IMR-90 (cell line): Measurements from ENCODE around the gene PRELID3B. TPM values are rescaled to one million over a fixed set of nuclear protein-coding genes. Genes with fewer than 3 reads are reported as not detected.

Source experiments
- ATAC-seq: fragments of 200-7000 bp; cut with Tn5 transposase; 2 replicates; pipeline ENCODE4 v1.9.1; 2020; ENCODE audit warnings: low read depth, mild to moderate bottlenecking, moderate library complexity
- BruUV-seq: library from RNA; stranded (reverse); fragments of 400-500 nt; replicated peaks from 2 replicates; lab custom pipeline; 2021; lab: Mats Ljungman, UMichigan
- CTCF ChIA-PET: fragments of 300-600 bp; formaldehyde crosslinking; extraction: SDS; loops from one replicate; lab custom pipeline; 2021; ENCODE audit warnings: antibody characterized with exemption; lab: Yijun Ruan, JAX
- POLR2A ChIA-PET: fragments of 300-600 bp; sonication (Branson Sonifier 250); formaldehyde crosslinking; loops from one replicate; lab custom pipeline; 2022; ENCODE audit warnings: antibody characterized with exemption; ENCODE audit not compliant: unreplicated experiment; lab: Charles Lee
- DNase-seq: peaks from one replicate; pipeline ENCODE4 v3.0.0; 2013
- H2AFZ ChIP-seq: replicated peaks from 2 replicates; pipeline ENCODE3; 2013; ENCODE audit warnings: low read length, mild to moderate bottlenecking; ENCODE audit not compliant: poor library complexity
- H2AK5ac ChIP-seq: 2 replicates; pipeline ENCODE4 v1.6.1; 2013; ENCODE audit warnings: low read depth, low read length, inconsistent platforms
- H2AK9ac ChIP-seq: replicated peaks from 2 replicates; pipeline ENCODE3; 2013; ENCODE audit warnings: mild to moderate bottlenecking, low read depth, low read length, moderate library complexity; ENCODE audit not compliant: poor library complexity
- H2BK120ac ChIP-seq: 2 replicates; pipeline ENCODE4 v1.6.1; 2013; ENCODE audit warnings: low read depth, low read length, inconsistent platforms
- H2BK15ac ChIP-seq: 3 replicates; pipeline ENCODE4 v1.6.1; 2013; ENCODE audit warnings: low read depth, low read length, inconsistent platforms
- H2BK20ac ChIP-seq: 2 replicates; pipeline ENCODE4 v1.6.1; 2013; ENCODE audit warnings: low read depth, mild to moderate bottlenecking, inconsistent platforms, low read length, moderate library complexity
- H2BK5ac ChIP-seq: 2 replicates; pipeline ENCODE4 v1.6.1; 2013; ENCODE audit warnings: mild to moderate bottlenecking, low read depth, low read length, inconsistent platforms; ENCODE audit not compliant: poor library complexity, severe bottlenecking
- H3K14ac ChIP-seq: replicated peaks from 2 replicates; pipeline ENCODE4 v1.6.1; 2013; ENCODE audit warnings: low read depth, low read length, inconsistent platforms
- H3K18ac ChIP-seq: 2 replicates; pipeline ENCODE4 v1.6.1; 2013; ENCODE audit warnings: low read depth, low read length, control low read depth
- H3K23ac ChIP-seq: 2 replicates; pipeline ENCODE4 v1.6.1; 2013; ENCODE audit warnings: low read depth, low read length, inconsistent platforms
- H3K27ac ChIP-seq: 2 replicates; pipeline ENCODE4 v1.5.1; 2013; ENCODE audit warnings: mild to moderate bottlenecking, control low read depth, low read length; ENCODE audit not compliant: insufficient read depth
- H3K27me3 ChIP-seq: 2 replicates; pipeline ENCODE4 v1.6.1; 2013; ENCODE audit warnings: low read length; ENCODE audit not compliant: control insufficient read depth, insufficient read depth
- H3K36me3 ChIP-seq: 2 replicates; pipeline ENCODE4 v1.6.1; 2013; ENCODE audit warnings: low read length, mixed read lengths; ENCODE audit not compliant: control insufficient read depth, insufficient read depth
- H3K4ac ChIP-seq: 2 replicates; pipeline ENCODE4 v1.6.1; 2013; ENCODE audit warnings: low read depth, low read length, inconsistent platforms
- H3K4me1 ChIP-seq: 2 replicates; pipeline ENCODE4 v1.6.1; 2013; ENCODE audit warnings: low read length, mixed read lengths; ENCODE audit not compliant: control insufficient read depth, insufficient read depth
- H3K4me2 ChIP-seq: 2 replicates; pipeline ENCODE4 v1.6.1; 2013; ENCODE audit warnings: low read depth, mild to moderate bottlenecking, control low read depth, low read length, moderate library complexity
- H3K4me3 ChIP-seq: 2 replicates; pipeline ENCODE4 v1.5.1; 2013; ENCODE audit warnings: low read depth, mild to moderate bottlenecking, control low read depth, low read length, moderate library complexity; ENCODE audit not compliant: insufficient read depth
- H3K56ac ChIP-seq: 2 replicates; pipeline ENCODE4 v1.6.1; 2013; ENCODE audit warnings: low read length, inconsistent platforms; ENCODE audit not compliant: insufficient read depth; ENCODE audit errors: extremely low read depth
- H3K79me1 ChIP-seq, 2 experiments: 2 replicates each; pipeline ENCODE4 v1.6.1; 2013; ENCODE audit warnings: low read length in 2 of 2, inconsistent platforms in 1 of 2, low read depth in 1 of 2
- H3K9ac ChIP-seq: 2 replicates; pipeline ENCODE4 v1.6.1; 2013; ENCODE audit warnings: low read depth, low read length, control low read depth
- H3K9me1 ChIP-seq: 2 replicates; pipeline ENCODE4 v1.6.1; 2013; ENCODE audit warnings: low read length, inconsistent platforms; ENCODE audit not compliant: insufficient read depth
- H3K9me3 ChIP-seq: 2 replicates; pipeline ENCODE4 v1.6.1; 2013; ENCODE audit warnings: low read length; ENCODE audit not compliant: control insufficient read depth, insufficient read depth
- H4K20me1 ChIP-seq: 2 replicates; pipeline ENCODE4 v1.6.1; 2013; ENCODE audit warnings: low read length, inconsistent platforms; ENCODE audit not compliant: insufficient read depth
- H4K5ac ChIP-seq: 2 replicates; pipeline ENCODE4 v1.6.1; 2013; ENCODE audit warnings: mild to moderate bottlenecking, low read depth, low read length, control low read depth
- H4K8ac ChIP-seq, 2 experiments: 2 replicates each; pipeline ENCODE4 v1.6.1; 2013; ENCODE audit warnings: low read depth in 2 of 2, low read length in 2 of 2, control low read depth in 1 of 2, inconsistent platforms in 1 of 2
- H4K91ac ChIP-seq: 2 replicates; pipeline ENCODE4 v1.6.1; 2013; ENCODE audit warnings: low read depth, low read length, inconsistent platforms; ENCODE audit not compliant: insufficient read depth
- BHLHE40 ChIP-seq: fragments of 150-350 bp; IDR thresholded peaks from 2 replicates; pipeline ENCODE4 v1.6.1; 2016; ENCODE audit warnings: mild to moderate bottlenecking, low read depth, low read length
- CEBPB ChIP-seq: IDR thresholded peaks from 2 replicates; pipeline ENCODE4 v1.6.1; 2012; ENCODE audit warnings: low read depth, low read length, improper control_type of control experiment
- FOS ChIP-seq: fragments of 150-350 bp; IDR thresholded peaks from 2 replicates; pipeline ENCODE4 v1.6.1; 2016; ENCODE audit warnings: low read depth, low read length
- MAFK ChIP-seq: IDR thresholded peaks from 2 replicates; pipeline ENCODE4 v1.6.1; 2012; ENCODE audit warnings: low read depth, low read length, improper control_type of control experiment
- MAZ ChIP-seq: IDR thresholded peaks from 2 replicates; pipeline ENCODE4 v1.6.1; 2012; ENCODE audit warnings: low read depth, mild to moderate bottlenecking, low read length, improper control_type of control experiment, moderate library complexity, borderline replicate concordance
- MXI1 ChIP-seq: IDR thresholded peaks from 2 replicates; pipeline ENCODE4 v1.6.1; 2012; ENCODE audit warnings: low read depth, mild to moderate bottlenecking, low read length, moderate library complexity, borderline replicate concordance
- NFE2L2 ChIP-seq: fragments of 150-350 bp; IDR thresholded peaks from 2 replicates; pipeline ENCODE4 v1.6.1; 2016; ENCODE audit warnings: low read depth, mild to moderate bottlenecking, low read length
- POLR2A ChIP-seq: IDR thresholded peaks from 2 replicates; pipeline ENCODE4 v1.6.1; 2012; ENCODE audit warnings: mild to moderate bottlenecking, low read depth, low read length
- RAD21 ChIP-seq: IDR thresholded peaks from 2 replicates; pipeline ENCODE4 v1.6.1; 2012; ENCODE audit warnings: low read length, improper control_type of control experiment
- RCOR1 ChIP-seq: IDR thresholded peaks from 2 replicates; pipeline ENCODE4 v1.6.1; 2012; ENCODE audit warnings: mild to moderate bottlenecking, low read length, improper control_type of control experiment; ENCODE audit not compliant: insufficient replicate concordance
- RFX5 ChIP-seq: IDR thresholded peaks from 2 replicates; pipeline ENCODE4 v1.8.0; 2012; ENCODE audit warnings: low read depth, mild to moderate bottlenecking, low read length, moderate library complexity
- SMC3 ChIP-seq: fragments of 150-350 bp; IDR thresholded peaks from 2 replicates; pipeline ENCODE4 v1.6.1; 2016; ENCODE audit warnings: low read depth, mild to moderate bottlenecking, antibody characterized with exemption, low read length, moderate library complexity
- WGBS, 2 experiments: methylation state at CpG; one replicate each; pipeline versions ENCODE4 v1.1.5 to v1.1.7; 2013; ENCODE audit warnings: missing lambda C conversion rate in 2 of 2; ENCODE audit not compliant: insufficient read length in 1 of 2; ENCODE audit errors: extremely low coverage in 2 of 2; 5-methylcytosine and 5-hydroxymethylcytosine counted together
- dilution Hi-C: fragments of 300-500 bp; cut with HindIII; formaldehyde crosslinking; loops from one replicate; pipeline ENCODE4 v1.14.3; 2018; ENCODE audit warnings: low sequenced_read_pairs; ENCODE audit not compliant: unreplicated experiment
- in situ Hi-C: fragments of 300-500 bp; cut with MboI; formaldehyde crosslinking; loops from 3 replicates; pipeline ENCODE4 v1.14.3; 2019; ENCODE audit warnings: low sequenced_read_pairs, inconsistent platforms, mixed read lengths
- intact Hi-C: fragments of 100-400 bp; cut with micrococcal nuclease; formaldehyde crosslinking; loops from 2 replicates; pipeline ENCODE4 v1.10.0; 2022
- polyA plus RNA-seq, 3 experiments: library from polyadenylated mRNA; depleted of rRNA; stranded (reverse); fragments of >200 nt; gene quantifications; 2 replicates each; pipeline ENCODE4 v1.2.3, GENCODE V29; 2012; ENCODE audit warnings: low replicate concordance in 1 of 3
- total RNA-seq: library from RNA; depleted of rRNA; stranded (reverse); fragments of >200 nt; gene quantifications from 2 replicates; pipeline ENCODE4 v1.2.3, GENCODE V29; 2012
- TF ChIP-seq, protein P1 (sequence below): conservative IDR thresholded peaks from 2 replicates; pipeline ENCODE4 v1.5.1; 2012; ENCODE audit warnings: mild to moderate bottlenecking, low read depth, low read length, improper control_type of control experiment
- TF ChIP-seq, protein P2 (sequence below): fragments of 150-350 bp; IDR thresholded peaks from 2 replicates; pipeline ENCODE4 v1.6.1; 2016; ENCODE audit warnings: low read depth, mild to moderate bottlenecking, low read length, moderate library complexity, borderline replicate concordance

PRELID3B gene
- total and polyA plus RNA-seq, 2 of the 4 experiments (the other 2 are of a cell fraction) = 24.8 to 41.9 TPM

- Histone ChIP-seq H3K4me1 (peaks cover 2% of the 10 kb centered on the region; the same call in 1 of the 2 replicates), H3K4me2 (no peak overlapping the region), H3K9ac (no peak overlapping the region), H2AFZ (no peak overlapping the region), H4K5ac (no peak overlapping the region), H3K27ac (no peak overlapping the region), H2BK15ac (no peak overlapping the region), H3K23ac (no peak overlapping the region), H3K4me3 (no peak overlapping the region), H4K8ac (no peak overlapping the region), H3K36me3 (no peaks in the 10 kb centered on the region), H3K9me1 (no peaks in the 10 kb centered on the region), H3K4ac (no peak overlapping the region), H3K79me1 (no peaks in the 10 kb centered on the region), H2BK20ac (no peak overlapping the region), H2AK5ac (no peak overlapping the region), H3K14ac (no peak overlapping the region), H4K20me1 (no peaks in the 10 kb centered on the region), H2AK9ac (no peak overlapping the region), H4K91ac (no peak overlapping the region), H3K27me3 (peaks cover 2% of the 10 kb centered on the region; the same call in 1 of the 2 replicates), H3K18ac (no peak overlapping the region), H2BK120ac (no peak overlapping the region), H3K9me3 (no peaks in the 10 kb centered on the region), H3K56ac (no peak overlapping the region), H2BK5ac (no peak overlapping the region)
- ATAC-seq = no peak
- in situ Hi-C loops = no loop called here
- intact Hi-C loops = no loop called here
- dilution Hi-C loops = no loop called here
- CTCF ChIA-PET = no interaction called here
- no peak for TF ChIP-seq BHLHE40
- TF ChIP-seq FOS = no peak
- TF ChIP-seq MAZ = no peak
- TF ChIP-seq RFX5 = no peak
- TF ChIP-seq NFE2L2 = no peak
- no peak for TF ChIP-seq RAD21
- TF ChIP-seq RCOR1 = no peak
- no peak for TF ChIP-seq MXI1
- no peak for TF ChIP-seq POLR2A
- TF ChIP-seq, protein P1, sequence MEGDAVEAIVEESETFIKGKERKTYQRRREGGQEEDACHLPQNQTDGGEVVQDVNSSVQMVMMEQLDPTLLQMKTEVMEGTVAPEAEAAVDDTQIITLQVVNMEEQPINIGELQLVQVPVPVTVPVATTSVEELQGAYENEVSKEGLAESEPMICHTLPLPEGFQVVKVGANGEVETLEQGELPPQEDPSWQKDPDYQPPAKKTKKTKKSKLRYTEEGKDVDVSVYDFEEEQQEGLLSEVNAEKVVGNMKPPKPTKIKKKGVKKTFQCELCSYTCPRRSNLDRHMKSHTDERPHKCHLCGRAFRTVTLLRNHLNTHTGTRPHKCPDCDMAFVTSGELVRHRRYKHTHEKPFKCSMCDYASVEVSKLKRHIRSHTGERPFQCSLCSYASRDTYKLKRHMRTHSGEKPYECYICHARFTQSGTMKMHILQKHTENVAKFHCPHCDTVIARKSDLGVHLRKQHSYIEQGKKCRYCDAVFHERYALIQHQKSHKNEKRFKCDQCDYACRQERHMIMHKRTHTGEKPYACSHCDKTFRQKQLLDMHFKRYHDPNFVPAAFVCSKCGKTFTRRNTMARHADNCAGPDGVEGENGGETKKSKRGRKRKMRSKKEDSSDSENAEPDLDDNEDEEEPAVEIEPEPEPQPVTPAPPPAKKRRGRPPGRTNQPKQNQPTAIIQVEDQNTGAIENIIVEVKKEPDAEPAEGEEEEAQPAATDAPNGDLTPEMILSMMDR = no peak
- TF ChIP-seq CEBPB = no peak
- TF ChIP-seq MAFK = no peak
- TF ChIP-seq, protein P2, sequence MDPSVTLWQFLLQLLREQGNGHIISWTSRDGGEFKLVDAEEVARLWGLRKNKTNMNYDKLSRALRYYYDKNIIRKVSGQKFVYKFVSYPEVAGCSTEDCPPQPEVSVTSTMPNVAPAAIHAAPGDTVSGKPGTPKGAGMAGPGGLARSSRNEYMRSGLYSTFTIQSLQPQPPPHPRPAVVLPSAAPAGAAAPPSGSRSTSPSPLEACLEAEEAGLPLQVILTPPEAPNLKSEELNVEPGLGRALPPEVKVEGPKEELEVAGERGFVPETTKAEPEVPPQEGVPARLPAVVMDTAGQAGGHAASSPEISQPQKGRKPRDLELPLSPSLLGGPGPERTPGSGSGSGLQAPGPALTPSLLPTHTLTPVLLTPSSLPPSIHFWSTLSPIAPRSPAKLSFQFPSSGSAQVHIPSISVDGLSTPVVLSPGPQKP = no peak
- no peak for TF ChIP-seq SMC3
- POLR2A ChIA-PET = no interaction called here
- DNase-seq = no peak
- 100% methylated on average over 1 of the region's 4 CpGs; no CpG with 5 or more reads in 1 of the 2 experiments for WGBS, 2 experiments
- no TSS peak for BruUV-seq
Observed at GRCh38 chr20:59062081-59062480, 19.5 kb upstream of the PRELID3B start.
